ENCODE data around the gene PUS1.

Gene PUS1

GRCh38 chr12:131909752-131910219 is 19.3 kb upstream of the PUS1 start:
- no peak overlapping the region for H3K4me3 ChIP-seq (ENCODE audit: low read depth, low read length)

GRCh38 chr12:131910302-131911027 is 18.6 kb upstream of the PUS1 start:
- DNase-seq (ENCODE audit: low read depth): no peak
- no peak for TF ChIP-seq CTCF (IDR thresholded peaks at IDR 0.05; ENCODE audit: low read depth, low read length, missing control alignments)
- no peak overlapping the region for H3K4me3 ChIP-seq (ENCODE audit: low read depth, low read length)

More at GRCh38 chr12:131909752-131910219, 19.3 kb upstream of the PUS1 start:
- DNase-seq (ENCODE audit: low read depth): no peak
- TF ChIP-seq CTCF (IDR thresholded peaks at IDR 0.05; ENCODE audit: low read depth, low read length, missing control alignments): no peak

- no peak for TF ChIP-seq CTCF (IDR thresholded peaks at IDR 0.05; ENCODE audit: low read depth, low read length, missing control alignments)
These were observed 17.9 kb upstream of the PUS1 start for GRCh38 chr12:131911028-131911650.

GRCh38 chr12:131911851-131912477 is 17.1 kb upstream of the PUS1 start:
- H3K4me3 ChIP-seq (ENCODE audit: low read depth, low read length): no peak overlapping the region
- no peak for DNase-seq (ENCODE audit: low read depth)

More at GRCh38 chr12:131911028-131911650, 17.9 kb upstream of the PUS1 start:
- DNase-seq (ENCODE audit: low read depth): no peak
- H3K4me3 ChIP-seq (ENCODE audit: low read depth, low read length): no peak overlapping the region

GRCh38 chr12:131912518-131913274 is 16.4 kb upstream of the PUS1 start:
- DNase-seq (ENCODE audit: low read depth): no peak
- no peak for TF ChIP-seq CTCF (IDR thresholded peaks at IDR 0.05; ENCODE audit: low read depth, low read length, missing control alignments)

More at GRCh38 chr12:131911851-131912477, 17.1 kb upstream of the PUS1 start:
- TF ChIP-seq CTCF (IDR thresholded peaks at IDR 0.05; ENCODE audit: low read depth, low read length, missing control alignments): no peak

GRCh38 chr12:131913666-131914065 is 15.4 kb upstream of the PUS1 start:
- TF ChIP-seq CTCF (IDR thresholded peaks at IDR 0.05; ENCODE audit: low read depth, low read length, missing control alignments): no peak
- DNase-seq (ENCODE audit: low read depth): no peak
- H3K4me3 ChIP-seq (ENCODE audit: low read depth, low read length): no peak overlapping the region

More at GRCh38 chr12:131912518-131913274, 16.4 kb upstream of the PUS1 start:
- no peak overlapping the region for H3K4me3 ChIP-seq (ENCODE audit: low read depth, low read length)
